Transverse colon (tissue), 4 donors: ENCODE measurements around the gene LYZL2. TPM values are rescaled to one million over a fixed set of nuclear protein-coding genes. Genes with fewer than 3 reads are reported as not detected.
"Not testable (repeated sequence)": the region's sequence is repeated elsewhere in the genome, so short reads cannot be mapped to it uniquely, and the experiment has no call there.

ENCODE experiments used
- DNase-seq: peaks from one replicate; pipeline ENCODE4 v3.0.0-alpha.2; 2019
- H3K27ac ChIP-seq, 4 donors: fragments of 200-600 bp; sonication (generic); 2 replicates each; pipeline ENCODE4 v1.5.1; 2016 to 2018; ENCODE audit warnings: inconsistent platforms in 4 of 4
- H3K27me3 ChIP-seq: fragments of 200-600 bp; sonication (generic); 2 replicates; pipeline ENCODE4 v1.5.1; 2017; ENCODE audit warnings: inconsistent platforms
- H3K36me3 ChIP-seq, 4 donors: fragments of 200-600 bp; sonication (generic); 2 replicates each; pipeline ENCODE4 v1.5.1; 2017 to 2019; ENCODE audit warnings: inconsistent platforms in 4 of 4
- H3K4me1 ChIP-seq, 4 donors: fragments of 200-600 bp; sonication (generic); 2 replicates each; pipeline ENCODE4 v1.5.1; 2017 to 2020; ENCODE audit warnings: inconsistent platforms in 4 of 4
- H3K4me3 ChIP-seq, 4 donors: fragments of 200-600 bp; sonication (generic); 1 replicate in 1 of 4; 2 replicates in 3 of 4; pipeline versions ENCODE4 v1.5.1 to v1.6.1; 2017 to 2019; ENCODE audit warnings: inconsistent platforms in 4 of 4
- H3K9me3 ChIP-seq, 2 donors: fragments of 200-600 bp; sonication (generic); 2 replicates each; pipeline ENCODE4 v1.5.1; 2017 to 2019; ENCODE audit warnings: inconsistent platforms in 2 of 2
- CTCF ChIP-seq, 5 experiments: fragments of 200-600 bp in 3 of 5; fragments of 450-650 bp in 2 of 5; sonication (generic) in 3 of 5; IDR thresholded peaks; 1 replicate in 2 of 5; 2 replicates in 3 of 5; pipeline ENCODE4 v1.5.1; 2016 to 2017; ENCODE audit warnings: antibody characterized with exemption in 5 of 5, inconsistent platforms in 3 of 5, mild to moderate bottlenecking in 2 of 5, moderate library complexity in 1 of 5
- EP300 ChIP-seq: sonication (generic); formaldehyde crosslinking; IDR thresholded peaks from one replicate; pipeline ENCODE4 v1.6.1; 2017; ENCODE audit warnings: antibody characterized with exemption, low read depth
- POLR2A ChIP-seq: fragments of 450-650 bp; IDR thresholded peaks from one replicate; pipeline ENCODE4 v1.6.1; 2016; ENCODE audit warnings: antibody characterized with exemption, mild to moderate bottlenecking, moderate library complexity
- POLR2AphosphoS5 ChIP-seq, 3 donors: sonication (generic); formaldehyde crosslinking; IDR thresholded peaks; one replicate each; pipeline ENCODE4 v1.6.1; 2016; ENCODE audit warnings: antibody characterized with exemption in 3 of 3
- WGBS, 2 donors: methylation state at CpG; one replicate each; pipeline ENCODE4 v1.1.5; 2018; ENCODE audit warnings: low coverage in 1 of 2; 5-methylcytosine and 5-hydroxymethylcytosine counted together
- in situ Hi-C, 4 donors: fragments of 200-750 bp; cut with MboI; loops; one replicate each; pipeline versions ENCODE4 v1.15.0 to v1.15.1; 2017; ENCODE audit warnings: low sequenced_read_pairs in 3 of 4, low pct_ligation_motif_present in 1 of 4, low pct_unique_long_range_greater_than_20kb in 1 of 4
- intact Hi-C: fragments of 100-400 bp; cut with DNase I; formaldehyde crosslinking; loops from one replicate; pipeline ENCODE4 v1.15.1; 2023; ENCODE audit warnings: low total_unique reads
- total RNA-seq, 4 donors: library from RNA; depleted of rRNA; stranded (reverse); fragments of >200 nt; gene quantifications; one replicate each; pipeline ENCODE4 v1.1.0, GENCODE V29; 2016

The LYZL2 gene
- total RNA-seq: not detected

GRCh38 chr10:30629653-30630052 lies at the start of gene LYZL2:
Gene LYZL2, minus strand, starts transcription at chr10:30629753. Its CDS starts 2,838 bp downstream, at chr10:30626915.
- no peak for DNase-seq
- 83 to 86% methylated on average over 6 of the region's 6 CpGs for WGBS, 2 donors
- in situ Hi-C loops: no loop called here

GRCh38 chr10:30677616-30678015 lies 48.1 kb upstream of the LYZL2 start:
- in situ Hi-C loops: loop anchor here in 2 of 4 donors (10.0 kb wide), 1 partner anchor 1163 kb away; no protein-coding TSS in a partner anchor
- intact Hi-C loops: loop anchor here (5.0 kb wide), 1 partner anchor 845 kb away; no protein-coding TSS in a partner anchor
- not testable (repeated sequence) for H3K27ac ChIP-seq, H3K4me3 ChIP-seq, H3K36me3 ChIP-seq, H3K27me3 ChIP-seq, H3K4me1 ChIP-seq, H3K9me3 ChIP-seq, DNase-seq
- WGBS, 2 donors: 79% methylated on average over 4 of the region's 7 CpGs; no CpG with 5 or more reads in 1 of the 2 donors

More at GRCh38 chr10:30629653-30630052, at the start of gene LYZL2:
- Histone ChIP-seq H3K27ac (no peak within 1 kb of the TSS), H3K27me3 (no peaks in the 10 kb centered on the region), H3K9me3 (no peaks in the 10 kb centered on the region), H3K4me3 (no peak within 1 kb of the TSS), H3K36me3 (no peaks in the 10 kb centered on the region), H3K4me1 (peaks cover 0 to 4% (median 0%) of the 10 kb centered on the region in 4 donors)
- TF ChIP-seq POLR2AphosphoS5 (IDR thresholded peaks at IDR 0.05) (no peak), CTCF (IDR thresholded peaks at IDR 0.05) (no peak), POLR2A (no peak), EP300 (no peak)
- intact Hi-C loops: no loop called here

- 76 to 100% methylated on average over 2 to 3 of the region's 3 CpGs for WGBS, 2 donors
- not testable (repeated sequence) for H3K9me3 ChIP-seq, DNase-seq, H3K27me3 ChIP-seq, H3K36me3 ChIP-seq, H3K27ac ChIP-seq, H3K4me3 ChIP-seq, H3K4me1 ChIP-seq
- intact Hi-C loops (loop anchor here (5.0 kb wide), 1 partner anchor 845 kb away; no protein-coding TSS in a partner anchor), in situ Hi-C loops (loop anchor here in 2 of 4 donors (10.0 kb wide), 1 partner anchor 1162 kb away; no protein-coding TSS in a partner anchor)
These were observed 47.6 kb upstream of the LYZL2 start for GRCh38 chr10:30677146-30677545.

GRCh38 chr10:30675791-30676718 lies 46.5 kb upstream of the LYZL2 start:
- in situ Hi-C loops (loop anchor here in 2 of 4 donors (10.0 kb wide), 1 partner anchor 1161 kb away; no protein-coding TSS in a partner anchor), intact Hi-C loops (loop anchor here (5.0 kb wide), 1 partner anchor 844 kb away; no protein-coding TSS in a partner anchor)
- Histone ChIP-seq H3K27me3 (no peaks in the 10 kb centered on the region), H3K9me3 (no peaks in the 10 kb centered on the region), H3K27ac (no peak overlapping the region), H3K4me3 (no peak overlapping the region), H3K36me3 (no peaks in the 10 kb centered on the region), H3K4me1 (no peaks in the 10 kb centered on the region)
- DNase-seq: no peak
- WGBS, 2 donors: 57 to 58% methylated on average over 10 to 13 of the region's 13 CpGs
- TF ChIP-seq EP300 (no peak), CTCF (IDR thresholded peaks at IDR 0.05) (no peak), POLR2AphosphoS5 (IDR thresholded peaks at IDR 0.05) (no peak)

GRCh38 chr10:30674796-30675195 lies 45.2 kb upstream of the LYZL2 start:
- intact Hi-C loops: loop anchor here (5.0 kb wide), 1 partner anchor 842 kb away; no protein-coding TSS in a partner anchor
- no peak overlapping the region for H3K4me3 ChIP-seq
- WGBS, 2 donors: 56 to 68% methylated on average over 6 of the region's 6 CpGs
- in situ Hi-C loops: loop anchor here in 2 of 4 donors (10.0 kb wide), 1 partner anchor 1160 kb away; no protein-coding TSS in a partner anchor
- no peak for DNase-seq
- H3K9me3 ChIP-seq: no peaks in the 10 kb centered on the region
- TF ChIP-seq CTCF (IDR thresholded peaks at IDR 0.05) (no peak), POLR2A (no peak), EP300 (no peak), POLR2AphosphoS5 (IDR thresholded peaks at IDR 0.05) (no peak)
- no peaks in the 10 kb centered on the region for H3K36me3 ChIP-seq
- no peaks in the 10 kb centered on the region for H3K27me3 ChIP-seq
- peaks cover 0 to 6% (median 0%) of the 10 kb centered on the region in 4 donors for H3K4me1 ChIP-seq
- no peak overlapping the region for H3K27ac ChIP-seq

GRCh38 chr10:30673262-30673661 lies 43.7 kb upstream of the LYZL2 start:
- H3K36me3 ChIP-seq, H3K4me1 ChIP-seq, H3K27me3 ChIP-seq, intact Hi-C loops, DNase-seq, H3K9me3 ChIP-seq, H3K27ac ChIP-seq, H3K4me3 ChIP-seq: not testable (repeated sequence)
- 81% methylated on average over 7 of the region's 13 CpGs; no CpG with 5 or more reads in 1 of the 2 donors for WGBS, 2 donors
- in situ Hi-C loops: loop anchor here in 2 of 4 donors (10.0 kb wide), 1 partner anchor 1158 kb away; no protein-coding TSS in a partner anchor

GRCh38 chr10:30672338-30672737 lies 42.8 kb upstream of the LYZL2 start:
- DNase-seq, H3K9me3 ChIP-seq, H3K27ac ChIP-seq, H3K36me3 ChIP-seq, H3K4me1 ChIP-seq, intact Hi-C loops, H3K27me3 ChIP-seq, H3K4me3 ChIP-seq: not testable (repeated sequence)
- 71 to 83% methylated on average over 2 to 4 of the region's 4 CpGs for WGBS, 2 donors
- in situ Hi-C loops: loop anchor here in 2 of 4 donors (10.0 kb wide), 1 partner anchor 1158 kb away; no protein-coding TSS in a partner anchor
